GM12891 (cell line): Measurements from ENCODE around the gene MPV17L.
"Not testable (repeated sequence)": the region's sequence is repeated elsewhere in the genome, so short reads cannot be mapped to it uniquely, and the experiment has no call there.

ENCODE experiments used
- PAX5 ChIP-seq: IDR thresholded peaks from 2 replicates; pipeline ENCODE4 v1.6.1; 2011; ENCODE audit warnings: low read length, moderate library complexity, mild to moderate bottlenecking; ENCODE audit not compliant: insufficient read depth, severe bottlenecking
- POLR2A ChIP-seq: IDR thresholded peaks from 2 replicates; pipeline ENCODE4 v1.6.1; 2011; ENCODE audit warnings: low read depth, low read length, control low read depth
- POLR2AphosphoS5 ChIP-seq: IDR thresholded peaks from 2 replicates; pipeline ENCODE4 v1.6.1; 2011; ENCODE audit warnings: low read depth, low read length, control low read depth
- POU2F2 ChIP-seq: IDR thresholded peaks from 2 replicates; pipeline ENCODE4 v1.6.1; 2011; ENCODE audit warnings: low read depth, mild to moderate bottlenecking, control low read depth, low read length, moderate library complexity
- SPI1 ChIP-seq: IDR thresholded peaks from 2 replicates; pipeline ENCODE4 v1.6.1; 2011; ENCODE audit warnings: low read depth, low read length, control low read depth
- TAF1 ChIP-seq: IDR thresholded peaks from 2 replicates; pipeline ENCODE4 v1.6.1; 2011; ENCODE audit warnings: low read depth, low read length, control low read depth

DNA sequence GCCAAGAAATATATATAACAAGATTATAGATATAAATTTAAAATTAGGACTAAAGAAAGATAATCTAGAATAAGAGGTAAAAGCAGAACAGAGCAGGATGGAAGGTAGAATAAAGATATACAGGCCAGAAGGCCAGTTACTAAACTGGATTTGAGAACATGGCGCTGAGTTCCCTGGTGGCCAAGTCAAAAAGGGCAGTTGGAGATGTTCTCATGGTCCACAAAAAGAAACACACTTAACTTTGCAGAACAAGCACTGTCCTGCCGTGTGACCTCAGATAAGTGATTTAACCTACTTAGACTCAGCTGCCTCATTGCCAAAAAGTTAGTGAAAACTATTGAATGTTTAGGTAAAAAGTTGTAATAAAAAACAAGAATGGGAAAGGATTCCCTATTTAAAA is 40.7 kb upstream of the MPV17L start:
- TF ChIP-seq POLR2AphosphoS5, POU2F2, TAF1, POLR2A, SPI1, PAX5: not testable (repeated sequence)
